Esophagus squamous epithelium (tissue), 4 donors: Measurements from ENCODE around the gene CNTNAP2.

Experiments
- POLR2A ChIP-seq, 4 donors: fragments of 450-650 bp; IDR thresholded peaks; one replicate each; pipeline ENCODE4 v1.6.1; 2017; ENCODE audit warnings: antibody characterized with exemption in 4 of 4, mild to moderate bottlenecking in 4 of 4, moderate library complexity in 3 of 4
- TF ChIP-seq, protein P1 (sequence below), 6 experiments: fragments of 450-650 bp in 4 of 6; fragments of 200-600 bp in 2 of 6; sonication (generic) in 2 of 6; IDR thresholded peaks; one replicate each; pipeline ENCODE4 v1.5.1; 2016 to 2019; ENCODE audit warnings: antibody characterized with exemption in 6 of 6, mild to moderate bottlenecking in 4 of 6, moderate library complexity in 4 of 6

DNA sequence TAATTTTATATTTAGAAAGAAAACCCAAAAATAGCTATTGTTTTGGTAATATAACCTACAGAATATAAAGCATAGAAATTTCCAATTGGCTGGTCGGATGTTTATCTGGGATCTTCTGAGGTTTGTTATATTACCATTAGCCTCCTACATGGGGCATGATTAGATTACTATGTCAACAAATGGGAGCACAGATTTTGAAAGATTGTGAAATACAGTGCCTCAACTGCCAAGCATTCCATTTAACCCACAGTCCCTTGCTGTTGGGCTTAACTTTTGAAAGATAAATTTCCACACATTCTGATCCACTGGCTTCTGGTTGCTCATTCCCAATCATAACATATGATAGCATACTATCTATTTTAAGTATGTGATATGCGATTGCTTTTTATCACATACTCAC, 2018.5 kb downstream of the CNTNAP2 start:
- TF ChIP-seq, protein P1, sequence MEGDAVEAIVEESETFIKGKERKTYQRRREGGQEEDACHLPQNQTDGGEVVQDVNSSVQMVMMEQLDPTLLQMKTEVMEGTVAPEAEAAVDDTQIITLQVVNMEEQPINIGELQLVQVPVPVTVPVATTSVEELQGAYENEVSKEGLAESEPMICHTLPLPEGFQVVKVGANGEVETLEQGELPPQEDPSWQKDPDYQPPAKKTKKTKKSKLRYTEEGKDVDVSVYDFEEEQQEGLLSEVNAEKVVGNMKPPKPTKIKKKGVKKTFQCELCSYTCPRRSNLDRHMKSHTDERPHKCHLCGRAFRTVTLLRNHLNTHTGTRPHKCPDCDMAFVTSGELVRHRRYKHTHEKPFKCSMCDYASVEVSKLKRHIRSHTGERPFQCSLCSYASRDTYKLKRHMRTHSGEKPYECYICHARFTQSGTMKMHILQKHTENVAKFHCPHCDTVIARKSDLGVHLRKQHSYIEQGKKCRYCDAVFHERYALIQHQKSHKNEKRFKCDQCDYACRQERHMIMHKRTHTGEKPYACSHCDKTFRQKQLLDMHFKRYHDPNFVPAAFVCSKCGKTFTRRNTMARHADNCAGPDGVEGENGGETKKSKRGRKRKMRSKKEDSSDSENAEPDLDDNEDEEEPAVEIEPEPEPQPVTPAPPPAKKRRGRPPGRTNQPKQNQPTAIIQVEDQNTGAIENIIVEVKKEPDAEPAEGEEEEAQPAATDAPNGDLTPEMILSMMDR (IDR thresholded peaks at IDR 0.05), result no peak
- no peak for TF ChIP-seq POLR2A (IDR thresholded peaks at IDR 0.05)
